Parathyroid adenoma (tissue), 2 donors: ENCODE measurements around the gene CLOCK.

Experiments used
- H2AFZ ChIP-seq: fragments of 300-600 bp; sonication (generic); one replicate; pipeline ENCODE4 v1.7.0; 2017; ENCODE audit warnings: antibody characterized with exemption, mild to moderate bottlenecking
- H3K27ac ChIP-seq: fragments of 300-600 bp; sonication (generic); one replicate; pipeline ENCODE4 v1.7.0; 2017
- H3K27me3 ChIP-seq: fragments of 300-600 bp; sonication (generic); one replicate; pipeline ENCODE4 v1.7.0; 2017; ENCODE audit warnings: low read length; ENCODE audit not compliant: control insufficient read depth, insufficient read depth
- H3K36me3 ChIP-seq: fragments of 300-600 bp; sonication (generic); one replicate; pipeline ENCODE4 v1.7.0; 2017; ENCODE audit warnings: low read length; ENCODE audit not compliant: control insufficient read depth, insufficient read depth
- H3K4me1 ChIP-seq: fragments of 300-600 bp; sonication (generic); one replicate; pipeline ENCODE4 v1.7.0; 2017; ENCODE audit warnings: control low read depth
- H3K4me2 ChIP-seq: fragments of 300-600 bp; sonication (generic); one replicate; pipeline ENCODE4 v1.7.0; 2017; ENCODE audit warnings: low read length
- H3K4me3 ChIP-seq: fragments of 300-600 bp; sonication (generic); one replicate; pipeline ENCODE4 v1.7.0; 2017; ENCODE audit warnings: low read depth, low read length
- H3K79me2 ChIP-seq: fragments of 300-600 bp; sonication (generic); one replicate; pipeline ENCODE4 v1.7.0; 2017; ENCODE audit warnings: control low read depth
- H3K9ac ChIP-seq: fragments of 300-600 bp; sonication (generic); one replicate; pipeline ENCODE4 v1.7.0; 2017; ENCODE audit warnings: mild to moderate bottlenecking
- H3K9me3 ChIP-seq: fragments of 300-600 bp; sonication (generic); one replicate; pipeline ENCODE4 v1.7.0; 2017; ENCODE audit warnings: low read length; ENCODE audit not compliant: control insufficient read depth
- TF ChIP-seq, protein P1 (sequence below): fragments of 300-600 bp; sonication (generic); IDR thresholded peaks from one replicate; pipeline ENCODE4 v1.7.0; 2017; ENCODE audit warnings: antibody characterized with exemption, mild to moderate bottlenecking
- donor health status: primary hyperparathyroidism.

CLOCK gene

DNA sequence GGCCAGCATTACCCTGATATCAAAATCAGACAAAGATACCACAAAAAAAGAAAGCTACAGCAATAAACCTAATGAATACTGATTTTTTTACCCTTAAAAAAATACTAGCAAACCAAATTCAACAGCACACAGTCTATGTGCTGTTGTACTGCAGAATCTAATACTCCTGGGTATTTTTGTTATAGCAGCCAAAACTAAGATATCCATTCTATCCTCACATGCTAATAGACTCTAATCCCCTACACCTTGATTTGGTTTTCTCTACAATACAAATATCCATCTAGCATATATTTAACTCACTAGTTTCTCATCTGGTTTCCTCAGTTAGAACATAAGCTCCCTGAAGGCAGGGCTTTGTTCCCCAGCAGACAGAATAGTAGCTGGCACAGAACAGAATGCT, 12.4 kb downstream of the CLOCK start:
- Histone ChIP-seq H3K9ac (no peak overlapping the region), H3K36me3 (no peaks in the 10 kb centered on the region), H3K4me2 (no peak overlapping the region), H3K27me3 (no peaks in the 10 kb centered on the region), H3K9me3 (no peaks in the 10 kb centered on the region), H3K27ac (no peak overlapping the region), H2AFZ (no peak overlapping the region), H3K4me1 (no peaks in the 10 kb centered on the region), H3K4me3 (no peak overlapping the region), H3K79me2 (peaks cover 21% of the 10 kb centered on the region)
- TF ChIP-seq, protein P1, sequence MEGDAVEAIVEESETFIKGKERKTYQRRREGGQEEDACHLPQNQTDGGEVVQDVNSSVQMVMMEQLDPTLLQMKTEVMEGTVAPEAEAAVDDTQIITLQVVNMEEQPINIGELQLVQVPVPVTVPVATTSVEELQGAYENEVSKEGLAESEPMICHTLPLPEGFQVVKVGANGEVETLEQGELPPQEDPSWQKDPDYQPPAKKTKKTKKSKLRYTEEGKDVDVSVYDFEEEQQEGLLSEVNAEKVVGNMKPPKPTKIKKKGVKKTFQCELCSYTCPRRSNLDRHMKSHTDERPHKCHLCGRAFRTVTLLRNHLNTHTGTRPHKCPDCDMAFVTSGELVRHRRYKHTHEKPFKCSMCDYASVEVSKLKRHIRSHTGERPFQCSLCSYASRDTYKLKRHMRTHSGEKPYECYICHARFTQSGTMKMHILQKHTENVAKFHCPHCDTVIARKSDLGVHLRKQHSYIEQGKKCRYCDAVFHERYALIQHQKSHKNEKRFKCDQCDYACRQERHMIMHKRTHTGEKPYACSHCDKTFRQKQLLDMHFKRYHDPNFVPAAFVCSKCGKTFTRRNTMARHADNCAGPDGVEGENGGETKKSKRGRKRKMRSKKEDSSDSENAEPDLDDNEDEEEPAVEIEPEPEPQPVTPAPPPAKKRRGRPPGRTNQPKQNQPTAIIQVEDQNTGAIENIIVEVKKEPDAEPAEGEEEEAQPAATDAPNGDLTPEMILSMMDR: no peak

DNA sequence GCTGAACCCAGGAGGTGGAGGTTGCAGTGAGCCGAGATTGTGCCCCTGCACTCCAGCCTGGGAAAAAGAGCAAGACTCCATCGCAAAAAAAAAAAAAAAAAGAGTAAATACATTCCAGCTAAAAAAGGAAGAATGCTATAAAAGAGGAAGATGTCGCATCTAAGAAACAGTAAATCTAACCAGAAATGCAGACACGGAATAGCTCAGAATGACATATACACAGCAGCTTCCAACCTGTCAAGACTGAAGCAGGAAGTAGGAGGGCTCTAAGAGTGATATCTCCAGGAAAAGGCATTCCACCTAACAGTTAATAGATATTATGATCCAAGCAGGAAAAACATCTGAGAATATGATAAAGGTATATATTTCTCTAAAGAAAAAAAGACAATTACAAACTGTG, 16.0 kb downstream of the CLOCK start:
- H3K27ac ChIP-seq: no peak overlapping the region
- no peaks in the 10 kb centered on the region for H3K4me1 ChIP-seq
- H3K4me3 ChIP-seq: no peak overlapping the region
- TF ChIP-seq, protein P1: no peak
- H3K27me3 ChIP-seq: no peaks in the 10 kb centered on the region
- no peak overlapping the region for H2AFZ ChIP-seq
- H3K79me2 ChIP-seq: peaks cover 11% of the 10 kb centered on the region
- H3K9ac ChIP-seq: no peak overlapping the region
- no peak overlapping the region for H3K4me2 ChIP-seq
- no peaks in the 10 kb centered on the region for H3K9me3 ChIP-seq
- H3K36me3 ChIP-seq: no peaks in the 10 kb centered on the region

DNA sequence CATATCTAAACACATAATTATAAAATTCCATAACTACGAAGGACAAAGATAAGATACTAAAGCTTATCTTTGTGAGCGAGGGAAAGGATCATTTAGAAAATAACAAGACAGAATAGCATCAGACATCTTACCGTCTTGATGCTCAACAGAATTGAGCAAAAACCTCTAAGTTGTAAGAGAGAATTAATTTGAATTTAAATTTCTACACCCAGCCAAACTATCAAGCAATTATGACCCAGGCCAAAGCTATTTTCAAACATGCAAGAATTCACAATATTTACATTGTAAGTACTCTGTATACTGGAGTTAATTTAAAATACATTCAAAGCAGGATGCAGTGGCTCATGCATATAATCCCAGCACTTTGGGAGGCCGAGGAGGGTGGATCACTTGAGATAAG, 16.5 kb downstream of the CLOCK start:
- Histone ChIP-seq H3K27me3 (no peaks in the 10 kb centered on the region), H3K36me3 (no peaks in the 10 kb centered on the region), H3K9ac (no peak overlapping the region), H3K9me3 (no peaks in the 10 kb centered on the region), H3K27ac (no peak overlapping the region), H3K79me2 (peaks cover 11% of the 10 kb centered on the region), H3K4me1 (no peaks in the 10 kb centered on the region), H3K4me2 (no peak overlapping the region), H3K4me3 (no peak overlapping the region), H2AFZ (no peak overlapping the region)
- TF ChIP-seq, protein P1: no peak

DNA sequence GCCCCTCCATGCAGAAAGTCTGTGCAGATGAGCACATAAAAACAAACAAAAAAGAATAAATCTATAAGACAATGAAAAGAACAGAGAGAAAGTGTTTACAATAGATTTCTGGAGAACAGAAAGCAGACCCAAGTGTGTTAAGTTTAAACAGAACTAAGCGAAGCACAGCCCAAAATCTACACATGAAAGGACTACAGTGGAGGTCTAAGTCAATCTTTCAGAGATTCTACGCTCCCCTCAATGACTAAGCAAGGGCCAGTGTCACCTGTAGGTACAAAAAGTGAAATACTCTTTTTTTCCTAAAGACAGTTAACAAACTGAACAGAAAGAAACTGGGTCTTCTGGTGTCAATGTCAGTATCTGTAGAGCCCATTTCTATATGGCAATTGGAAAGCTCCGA, 18.2 kb downstream of the CLOCK start:
- TF ChIP-seq, protein P1: no peak
- Histone ChIP-seq H3K9me3 (no peaks in the 10 kb centered on the region), H3K27me3 (no peaks in the 10 kb centered on the region), H3K4me3 (no peak overlapping the region), H3K36me3 (no peaks in the 10 kb centered on the region), H3K4me1 (no peaks in the 10 kb centered on the region), H3K79me2 (peaks cover 8% of the 10 kb centered on the region), H3K27ac (no peak overlapping the region), H2AFZ (no peak overlapping the region), H3K9ac (no peak overlapping the region), H3K4me2 (no peak overlapping the region)

DNA sequence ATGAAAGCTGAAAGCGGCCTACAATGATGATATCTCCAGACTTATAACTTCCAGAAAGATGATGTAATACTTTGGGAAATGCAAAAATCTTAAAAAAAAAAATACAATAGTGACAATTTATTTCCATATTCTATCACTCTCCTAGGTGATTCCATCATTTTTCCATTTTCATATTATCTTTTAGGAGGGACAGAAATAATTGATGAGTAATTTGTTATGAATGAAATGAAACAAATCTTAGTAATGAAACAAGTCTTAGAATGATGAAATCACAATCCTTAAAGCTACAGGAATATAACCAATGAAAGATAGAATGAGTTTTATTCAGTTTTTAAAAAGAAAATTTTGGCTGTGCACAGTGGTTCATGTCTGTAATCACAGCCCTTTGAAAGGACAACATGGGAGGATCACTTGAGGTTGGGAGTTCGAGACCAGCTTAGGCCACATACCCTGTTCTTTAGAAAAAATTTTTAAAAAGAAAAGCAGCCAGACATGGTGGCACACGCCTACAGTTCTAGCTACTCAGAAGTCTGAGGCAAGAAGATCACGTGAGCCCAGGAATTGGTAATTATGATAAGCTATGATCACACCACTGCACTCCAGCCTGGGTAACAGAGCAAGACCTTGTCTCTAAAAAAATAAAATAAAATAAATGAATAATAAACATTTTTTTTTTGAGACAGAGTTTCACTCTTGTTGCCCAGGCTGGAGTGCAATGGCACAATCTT, 21.7 kb downstream of the CLOCK start:
- Histone ChIP-seq H3K4me2 (no peak overlapping the region), H3K4me1 (no peaks in the 10 kb centered on the region), H3K36me3 (no peaks in the 10 kb centered on the region), H3K9me3 (no peaks in the 10 kb centered on the region), H3K27ac (no peak overlapping the region), H3K79me2 (peaks cover 11% of the 10 kb centered on the region), H3K4me3 (no peak overlapping the region), H3K9ac (no peak overlapping the region), H2AFZ (no peak overlapping the region), H3K27me3 (no peaks in the 10 kb centered on the region)
- TF ChIP-seq, protein P1: no peak
